A549 (cell line): ENCODE data around the gene AQP7.

Source experiments
- CTCF ChIP-seq: fragments of >200 bp; sonication (Bioruptor Twin); formaldehyde crosslinking; IDR thresholded peaks from 3 replicates; pipeline ENCODE4 v1.5.1; 2016
- EP300 ChIP-seq, 2 experiments: fragments of >200 bp; sonication (Bioruptor Twin); formaldehyde crosslinking; IDR thresholded peaks; 2 replicates in 1 of 2; 3 replicates in 1 of 2; pipeline ENCODE4 v1.6.1; 2016 to 2017

DNA sequence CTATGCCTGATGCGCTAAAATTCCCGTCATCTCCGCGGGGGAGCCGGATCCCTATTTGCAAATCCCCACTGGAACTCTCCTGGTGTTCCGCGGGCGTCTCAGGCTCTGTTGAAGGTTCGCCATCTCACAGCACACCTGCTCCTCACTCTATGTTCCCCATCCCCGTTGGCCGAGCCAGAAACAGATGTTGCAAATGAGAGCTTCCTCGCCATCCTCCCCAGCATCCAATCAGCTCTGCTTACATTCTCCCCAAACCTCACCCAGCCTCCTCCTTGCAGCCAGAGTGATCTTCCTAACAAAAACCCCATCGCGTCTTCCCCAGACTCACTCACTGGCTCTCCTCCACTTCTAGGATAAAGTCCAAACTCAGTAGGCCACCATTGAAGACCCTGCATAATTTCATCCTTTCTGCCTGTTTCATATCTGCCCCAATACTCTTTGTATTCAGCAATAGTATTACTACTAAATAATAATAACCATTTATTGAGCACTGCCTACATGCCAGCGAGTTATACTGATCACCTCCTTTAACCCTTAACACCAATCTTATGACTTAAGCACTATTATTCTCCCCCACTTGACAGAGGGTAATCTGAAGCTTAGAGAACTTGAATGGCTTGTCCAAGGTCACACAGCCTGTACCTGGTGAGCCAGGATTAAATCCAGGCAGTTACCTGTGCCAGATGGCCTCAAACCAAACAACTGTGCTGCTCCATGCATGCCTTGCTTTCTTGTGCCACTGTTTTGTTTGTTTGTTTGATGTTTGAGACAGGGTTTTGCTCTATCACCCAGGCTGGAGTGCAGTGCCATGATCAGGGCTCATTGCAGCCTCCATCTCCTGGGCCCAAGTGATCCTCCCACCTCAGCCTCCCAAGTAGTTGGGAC, 14.0 kb downstream of the AQP7 start:
- TF ChIP-seq EP300 (IDR thresholded peaks at IDR 0.05) (no peak), CTCF (no peak)
